GM12878 (cell line): ENCODE data around the gene PSAPL1. TPM values are rescaled to one million over a fixed set of nuclear protein-coding genes. Genes with fewer than 3 reads are reported as not detected.

Experiments used
- ATAC-seq: fragments of 200-7000 bp; cut with Tn5 transposase; 3 replicates; pipeline ENCODE4 v1.9.1; 2020; ENCODE audit warnings: mild to moderate bottlenecking, moderate library complexity
- BruUV-seq: library from RNA; stranded (reverse); fragments of 400-500 nt; replicated peaks from 2 replicates; lab custom pipeline; 2021; lab: Mats Ljungman, UMichigan
- CTCF ChIA-PET: fragments of 300-600 bp; sonication (Branson Sonifier 250); formaldehyde crosslinking; extraction: SDS; loops from one replicate; lab custom pipeline; 2021; ENCODE audit warnings: inconsistent platforms; lab: Yijun Ruan, JAX
- POLR2A ChIA-PET: fragments of 350-600 bp; formaldehyde crosslinking; extraction: SDS; loops from one replicate; lab custom pipeline; 2021; ENCODE audit warnings: inconsistent platforms; lab: Charles Lee
- RAD21 ChIA-PET: fragments of 300-600 bp; sonication (Branson Sonifier 250); formaldehyde crosslinking; loops from one replicate; lab custom pipeline; 2023; ENCODE audit warnings: antibody characterized with exemption; ENCODE audit not compliant: unreplicated experiment; lab: Charles Lee
- SMC1A ChIA-PET: fragments of 300-600 bp; sonication (Branson Sonifier 250); formaldehyde crosslinking; loops from one replicate; lab custom pipeline; 2023; ENCODE audit not compliant: unreplicated experiment, uncharacterized antibody; lab: Charles Lee
- DNase-seq: peaks from one replicate; pipeline ENCODE4 v3.0.0-alpha.2; 2011; ENCODE audit warnings: low read depth, low spot score
- FAIRE-seq: peaks from 3 replicates; lab custom pipeline; 2011; peaks lifted over from hg19 to GRCh38; lab: Jason Lieb, UNC
- H2AFZ ChIP-seq: 2 replicates; pipeline ENCODE4 v1.6.0; 2011; ENCODE audit warnings: low read depth, low read length, control low read depth; ENCODE audit not compliant: control insufficient read depth
- H3K27ac ChIP-seq: 2 replicates; pipeline ENCODE4 v1.5.1; 2011; ENCODE audit warnings: control low read depth; ENCODE audit not compliant: control insufficient read depth, insufficient read depth
- H3K27me3 ChIP-seq, 2 experiments: replicated peaks in 1 of 2; 2 replicates each; pipeline versions ENCODE4 v1.6.0 to v1.6.1; 2011; ENCODE audit warnings: low read length in 1 of 2; ENCODE audit not compliant: control insufficient read depth in 2 of 2, insufficient read depth in 2 of 2
- H3K36me3 ChIP-seq, 2 experiments: 2 replicates each; pipeline ENCODE4 v1.5.1; 2011; ENCODE audit warnings: low read length in 1 of 2; ENCODE audit not compliant: control insufficient read depth in 2 of 2, insufficient read depth in 2 of 2
- H3K4me1 ChIP-seq: 2 replicates; pipeline ENCODE4 v1.6.1; 2011; ENCODE audit warnings: mild to moderate bottlenecking, low read length, moderate library complexity, mixed read lengths; ENCODE audit not compliant: control insufficient read depth, insufficient read depth
- H3K4me2 ChIP-seq: 2 replicates; pipeline ENCODE4 v1.6.0; 2011; ENCODE audit warnings: control low read depth; ENCODE audit not compliant: control insufficient read depth, insufficient read depth
- H3K4me3 ChIP-seq: fragments of 200-600 bp; sonication (generic); 2 replicates; pipeline ENCODE4 v1.5.1; 2016
- H3K79me2 ChIP-seq: 2 replicates; pipeline ENCODE4 v1.6.0; 2011; ENCODE audit warnings: low read length; ENCODE audit not compliant: control insufficient read depth, insufficient read depth
- H3K9ac ChIP-seq: 2 replicates; pipeline ENCODE4 v1.8.0; 2011; ENCODE audit warnings: low read length, control low read depth, mixed read lengths; ENCODE audit not compliant: control insufficient read depth, insufficient read depth
- H3K9me3 ChIP-seq: replicated peaks from 3 replicates; pipeline ENCODE4 v1.5.1; 2011; ENCODE audit warnings: mild to moderate bottlenecking, low read length; ENCODE audit not compliant: control insufficient read depth, insufficient read depth
- H4K20me1 ChIP-seq: 2 replicates; pipeline ENCODE4 v1.6.0; 2011; ENCODE audit not compliant: control insufficient read depth, insufficient read depth
- SIN3A ChIP-seq: IDR thresholded peaks from 2 replicates; pipeline ENCODE4 v1.6.1; 2012; ENCODE audit warnings: low read depth, low read length, improper control_type of control experiment
- SMAD1 ChIP-seq: fragments of 450-650 bp; IDR thresholded peaks from 2 replicates; pipeline ENCODE4 v1.6.1; 2018; ENCODE audit warnings: mild to moderate bottlenecking, low read depth; ENCODE audit not compliant: partially characterized antibody
- WGBS: methylation state at CpG from one replicate; pipeline ENCODE4 v1.1.6; 2016; ENCODE audit warnings: low lambda C conversion rate; ENCODE audit not compliant: insufficient replicate concordance, insufficient coverage; ENCODE audit errors: missing lambda C conversion rate; 5-methylcytosine and 5-hydroxymethylcytosine counted together
- in situ Hi-C: fragments of 300-500 bp; cut with MboI; formaldehyde crosslinking; loops from 9 replicates; pipeline ENCODE4 v1.14.3; 2018; ENCODE audit warnings: mixed read lengths
- intact Hi-C: fragments of 100-400 bp; cut with micrococcal nuclease; formaldehyde crosslinking; loops from one replicate; pipeline ENCODE4 v1.14.2; 2022; ENCODE audit not compliant: unreplicated experiment
- polyA plus RNA-seq, 11 experiments: library from polyadenylated mRNA; depleted of rRNA in 4 of 11; unstranded in 6 of 11; stranded (reverse) in 5 of 11; fragments of >200 nt; fragmentation: Nextera tagmentation in 4 of 11; fragmentation: Illumina TruSeq in 1 of 11; extraction: Ambion mirVana in 4 of 11; extraction: Trizol in 1 of 11; gene quantifications; 1 replicate in 1 of 11; 2 replicates in 10 of 11; pipeline versions ENCODE4 v1.2.1 to v1.2.3, GENCODE V29; 2011 to 2016; ENCODE audit warnings: inconsistent platforms in 2 of 11, missing spikeins in 2 of 11, low read depth in 1 of 11
- total RNA-seq, 4 experiments: library from RNA; depleted of rRNA in 3 of 4; stranded (reverse); fragments of >200 nt in 3 of 4; fragmentation: Illumina TruSeq in 1 of 4; extraction: Trizol in 1 of 4; gene quantifications; 2 replicates each; pipeline versions ENCODE4 v1.2.1 to v1.2.3, GENCODE V29; 2013 to 2021
- TF ChIP-seq, protein P1 (sequence below): fragments of 450-650 bp; IDR thresholded peaks from 2 replicates; pipeline ENCODE4 v1.6.1; 2017; ENCODE audit warnings: mild to moderate bottlenecking
- TF ChIP-seq, protein P2 (sequence below): fragments of 450-650 bp; IDR thresholded peaks from 2 replicates; pipeline ENCODE4 v1.6.1; 2016; ENCODE audit warnings: mild to moderate bottlenecking

The PSAPL1 gene
- total and polyA plus RNA-seq, 10 of the 15 experiments (the other 5 are each of a cell fraction or from before 2014, with no cell fraction given): not detected

GRCh38 chr4:7436256-7436655 is 1.5 kb upstream of the PSAPL1 start (continued):
- TF ChIP-seq, protein P1, sequence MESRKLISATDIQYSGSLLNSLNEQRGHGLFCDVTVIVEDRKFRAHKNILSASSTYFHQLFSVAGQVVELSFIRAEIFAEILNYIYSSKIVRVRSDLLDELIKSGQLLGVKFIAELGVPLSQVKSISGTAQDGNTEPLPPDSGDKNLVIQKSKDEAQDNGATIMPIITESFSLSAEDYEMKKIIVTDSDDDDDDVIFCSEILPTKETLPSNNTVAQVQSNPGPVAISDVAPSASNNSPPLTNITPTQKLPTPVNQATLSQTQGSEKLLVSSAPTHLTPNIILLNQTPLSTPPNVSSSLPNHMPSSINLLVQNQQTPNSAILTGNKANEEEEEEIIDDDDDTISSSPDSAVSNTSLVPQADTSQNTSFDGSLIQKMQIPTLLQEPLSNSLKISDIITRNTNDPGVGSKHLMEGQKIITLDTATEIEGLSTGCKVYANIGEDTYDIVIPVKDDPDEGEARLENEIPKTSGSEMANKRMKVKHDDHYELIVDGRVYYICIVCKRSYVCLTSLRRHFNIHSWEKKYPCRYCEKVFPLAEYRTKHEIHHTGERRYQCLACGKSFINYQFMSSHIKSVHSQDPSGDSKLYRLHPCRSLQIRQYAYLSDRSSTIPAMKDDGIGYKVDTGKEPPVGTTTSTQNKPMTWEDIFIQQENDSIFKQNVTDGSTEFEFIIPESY: no peak
- TF ChIP-seq SMAD1: no peak

DNA sequence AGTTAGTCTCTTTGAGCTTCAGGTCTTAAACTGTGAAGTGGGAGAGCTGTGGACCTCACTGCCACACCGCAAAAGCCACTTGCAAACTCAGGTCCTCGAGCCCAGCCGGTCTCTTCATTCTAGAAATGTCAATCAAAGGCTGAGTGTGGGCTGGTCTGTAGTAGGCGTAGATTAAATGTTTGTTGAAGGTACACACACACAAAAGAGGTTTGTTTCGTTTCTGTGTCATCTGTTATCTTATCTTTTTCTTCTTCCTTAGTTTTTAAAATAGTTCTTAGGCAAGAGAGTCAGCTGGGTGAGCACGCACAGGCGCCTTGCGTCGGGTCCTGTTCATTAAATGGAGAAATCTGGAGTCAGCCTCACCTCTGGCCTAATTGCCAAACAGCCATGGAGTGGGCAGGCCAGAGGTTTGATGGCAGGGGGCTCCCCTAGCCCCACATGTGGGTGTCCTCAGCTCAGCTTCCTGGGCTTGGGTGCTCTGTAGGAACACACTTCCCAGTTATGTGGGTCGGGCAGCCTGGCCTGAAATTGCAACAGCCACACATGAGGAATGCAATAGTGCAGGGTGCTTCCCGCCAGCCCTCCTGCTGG is 836 bp upstream of the PSAPL1 start:
- no peak overlapping the region for H3K4me3 ChIP-seq
- H3K4me2 ChIP-seq: no peak overlapping the region
- no peak for FAIRE-seq
- H4K20me1 ChIP-seq: no peaks in the 10 kb centered on the region
- no peak overlapping the region for H3K27ac ChIP-seq
- POLR2A ChIA-PET: no interaction called here
- no peaks in the 10 kb centered on the region for H3K36me3 ChIP-seq
- RAD21 ChIA-PET: no interaction called here
- TF ChIP-seq, protein P2, sequence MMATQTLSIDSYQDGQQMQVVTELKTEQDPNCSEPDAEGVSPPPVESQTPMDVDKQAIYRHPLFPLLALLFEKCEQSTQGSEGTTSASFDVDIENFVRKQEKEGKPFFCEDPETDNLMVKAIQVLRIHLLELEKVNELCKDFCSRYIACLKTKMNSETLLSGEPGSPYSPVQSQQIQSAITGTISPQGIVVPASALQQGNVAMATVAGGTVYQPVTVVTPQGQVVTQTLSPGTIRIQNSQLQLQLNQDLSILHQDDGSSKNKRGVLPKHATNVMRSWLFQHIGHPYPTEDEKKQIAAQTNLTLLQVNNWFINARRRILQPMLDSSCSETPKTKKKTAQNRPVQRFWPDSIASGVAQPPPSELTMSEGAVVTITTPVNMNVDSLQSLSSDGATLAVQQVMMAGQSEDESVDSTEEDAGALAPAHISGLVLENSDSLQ: peak; percentile 31; the same call in 1 of the 2 replicates
- TF ChIP-seq SIN3A: no peak
- no peaks in the 10 kb centered on the region; a peak in 1 of 4 replicates for H3K27me3 ChIP-seq
- 26% methylated on average over 11 of the region's 11 CpGs for WGBS
- no peak for ATAC-seq
- no peak overlapping the region for H2AFZ ChIP-seq
- intact Hi-C loops (no loop called here), in situ Hi-C loops (no loop called here)
- no TSS peak for BruUV-seq
- CTCF ChIA-PET: no interaction called here
- no peaks in the 10 kb centered on the region for H3K79me2 ChIP-seq
- no peak overlapping the region for H3K9ac ChIP-seq
- SMC1A ChIA-PET: no interaction called here
- H3K4me1 ChIP-seq: no peaks in the 10 kb centered on the region
- DNase-seq: no peak
- no peaks in the 10 kb centered on the region for H3K9me3 ChIP-seq
